ENCODE data around the gene MAD2L2. TPM values are rescaled to one million over a fixed set of nuclear protein-coding genes. Genes with fewer than 3 reads are reported as not detected.

Gene MAD2L2
- polyA plus RNA-seq, 1 experiment: 77.1 TPM

- TF ChIP-seq CTCF (IDR thresholded peaks at IDR 0.05; ENCODE audit: insufficient read depth, low read depth, low read length): no peak
- DNase-seq (ENCODE audit: low read depth): no peak
- POLR2A ChIA-PET: no interaction called here
Observed at GRCh38 chr1:11712285-11712684, 31.3 kb upstream of the MAD2L2 start.

GRCh38 chr1:11711490-11711889 is 30.5 kb upstream of the MAD2L2 start:
- Histone ChIP-seq H3K4me3 (ENCODE audit: low read depth, low read length) (no peak overlapping the region), H3K36me3 (ENCODE audit: control insufficient read depth, insufficient read depth, low read length) (no peaks in the 10 kb centered on the region), H3K27me3 (ENCODE audit: control insufficient read depth, insufficient read depth, low read length) (0 out of 2 replicates have a peak, but pooled peaks cover 2% of the 10 kb centered on the region)
- CTCF ChIA-PET: interaction anchor here (0.8 to 4.7 kb wide), 14 partner anchors 8 to 66 kb away, joined by 3 to 37 read pairs (median 4); partner anchors contain the start of gene FBXO6
- no peak for TF ChIP-seq CTCF (IDR thresholded peaks at IDR 0.05; ENCODE audit: insufficient read depth, low read depth, low read length)
- POLR2A ChIA-PET: no interaction called here
- no peak for DNase-seq (ENCODE audit: low read depth)

More at GRCh38 chr1:11712285-11712684, 31.3 kb upstream of the MAD2L2 start:
- Histone ChIP-seq H3K4me3 (ENCODE audit: low read depth, low read length) (no peak overlapping the region), H3K27me3 (ENCODE audit: control insufficient read depth, insufficient read depth, low read length) (0 out of 2 replicates have a peak, but pooled peaks cover 2% of the 10 kb centered on the region), H3K36me3 (ENCODE audit: control insufficient read depth, insufficient read depth, low read length) (no peaks in the 10 kb centered on the region)
- CTCF ChIA-PET: interaction anchor here (0.6 to 4.7 kb wide), 4 partner anchors 14 to 48 kb away, joined by 3 to 30 read pairs (median 4); partner anchors contain the start of gene FBXO6

GRCh38 chr1:11708554-11709350 is 27.8 kb upstream of the MAD2L2 start:
- POLR2A ChIA-PET: no interaction called here
- CTCF ChIA-PET: interaction anchor here (1.5 to 4.7 kb wide), 6 partner anchors 11 to 63 kb away, joined by 4 to 37 read pairs (median 8); partner anchors contain the start of genes FBXO6 and MAD2L2
- TF ChIP-seq CTCF (IDR thresholded peaks at IDR 0.05; ENCODE audit: insufficient read depth, low read depth, low read length): no peak
- Histone ChIP-seq H3K4me3 (ENCODE audit: low read depth, low read length) (no peak overlapping the region), H3K36me3 (ENCODE audit: control insufficient read depth, insufficient read depth, low read length) (no peaks in the 10 kb centered on the region), H3K27me3 (ENCODE audit: control insufficient read depth, insufficient read depth, low read length) (peaks cover 11% of the 10 kb centered on the region)
- no peak for DNase-seq (ENCODE audit: low read depth)

GRCh38 chr1:11707621-11708276 is 26.8 kb upstream of the MAD2L2 start:
- no peak overlapping the region for H3K4me3 ChIP-seq (ENCODE audit: low read depth, low read length)
- H3K36me3 ChIP-seq (ENCODE audit: control insufficient read depth, insufficient read depth, low read length): no peaks in the 10 kb centered on the region
- H3K27me3 ChIP-seq (ENCODE audit: control insufficient read depth, insufficient read depth, low read length): peaks cover 14% of the 10 kb centered on the region
- POLR2A ChIA-PET: no interaction called here
- no peak for DNase-seq (ENCODE audit: low read depth)
- no peak for TF ChIP-seq CTCF (IDR thresholded peaks at IDR 0.05; ENCODE audit: insufficient read depth, low read depth, low read length)
- CTCF ChIA-PET: interaction anchor here (1.0 to 4.7 kb wide), 4 partner anchors 10 to 670 kb away, joined by 4 to 37 read pairs (median 18); partner anchors contain the start of gene FBXO6

GRCh38 chr1:11706292-11706691 is 25.3 kb upstream of the MAD2L2 start:
- Histone ChIP-seq H3K27me3 (ENCODE audit: control insufficient read depth, insufficient read depth, low read length) (peaks cover 17% of the 10 kb centered on the region), H3K36me3 (ENCODE audit: control insufficient read depth, insufficient read depth, low read length) (no peaks in the 10 kb centered on the region), H3K4me3 (ENCODE audit: low read depth, low read length) (no peak overlapping the region)
- ChIA-PET POLR2A (no interaction called here), CTCF (interaction anchor here (1.2 kb wide), 1 partner anchor 9 kb away, joined by 3 read pairs; no protein-coding TSS in a partner anchor)
- no peak for TF ChIP-seq CTCF (IDR thresholded peaks at IDR 0.05; ENCODE audit: insufficient read depth, low read depth, low read length)
- no peak for DNase-seq (ENCODE audit: low read depth)

All from BJ (cell line).